Measurements from ENCODE around the gene NUP43. TPM values are rescaled to one million over a fixed set of nuclear protein-coding genes. Genes with fewer than 3 reads are reported as not detected.
"Not testable (repeated sequence)": the region's sequence is repeated elsewhere in the genome, so short reads cannot be mapped to it uniquely, and the experiment has no call there.

NUP43 gene, protein sequence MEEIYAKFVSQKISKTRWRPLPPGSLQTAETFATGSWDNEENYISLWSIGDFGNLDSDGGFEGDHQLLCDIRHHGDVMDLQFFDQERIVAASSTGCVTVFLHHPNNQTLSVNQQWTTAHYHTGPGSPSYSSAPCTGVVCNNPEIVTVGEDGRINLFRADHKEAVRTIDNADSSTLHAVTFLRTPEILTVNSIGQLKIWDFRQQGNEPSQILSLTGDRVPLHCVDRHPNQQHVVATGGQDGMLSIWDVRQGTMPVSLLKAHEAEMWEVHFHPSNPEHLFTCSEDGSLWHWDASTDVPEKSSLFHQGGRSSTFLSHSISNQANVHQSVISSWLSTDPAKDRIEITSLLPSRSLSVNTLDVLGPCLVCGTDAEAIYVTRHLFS
- total RNA-seq, result 68.3 and 70.4 TPM in 2 replicates

DNA sequence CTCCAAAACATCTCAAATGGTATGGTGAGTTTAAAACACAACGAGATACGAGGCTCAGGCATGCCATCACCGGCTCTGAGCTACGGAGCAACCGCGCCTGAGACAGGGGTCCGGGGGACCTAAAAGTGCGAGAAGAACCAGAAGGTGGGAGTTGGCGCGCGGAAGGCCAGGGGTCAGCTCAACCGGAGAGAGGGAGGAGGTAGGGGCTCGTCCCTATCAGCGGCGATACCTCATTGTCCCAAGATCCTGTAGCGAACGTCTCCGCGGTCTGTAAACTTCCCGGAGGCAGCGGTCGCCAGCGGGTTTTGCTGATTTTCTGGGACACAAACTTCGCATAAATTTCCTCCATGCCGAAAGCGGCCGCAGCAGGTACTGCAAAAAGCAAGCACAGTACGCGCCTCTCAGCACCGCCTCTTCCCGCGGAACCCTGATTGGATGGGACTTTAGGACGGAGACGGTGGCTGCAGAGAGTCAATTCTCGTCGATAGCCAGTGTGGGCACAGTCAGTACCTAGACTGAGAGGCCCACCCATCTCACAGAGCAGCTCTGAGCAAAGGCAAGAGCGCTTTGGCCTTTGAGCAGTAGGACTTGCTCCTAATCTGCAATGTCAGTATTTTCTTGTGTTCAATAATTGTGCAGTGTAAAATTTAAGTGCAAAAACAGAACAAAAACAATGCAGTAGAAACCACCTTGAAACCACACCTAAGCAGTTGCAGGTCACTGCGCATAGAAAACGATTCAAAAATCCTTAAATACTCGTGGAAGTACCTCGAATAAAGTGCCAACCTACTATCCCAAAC is at the start of gene NUP43:
Gene NUP43, minus strand, starts transcription at position 383 of the 800 bp plus-strand sequence. Its CDS starts 34 bp downstream, at position 349.
- intact Hi-C loops (cut with micrococcal nuclease), result loop anchor here (1.0 to 5.0 kb wide), 9 partner anchors 23 to 1706 kb away; partner anchors contain the start of genes GINM1, KATNA1, LATS1 and PPIL4

DNA sequence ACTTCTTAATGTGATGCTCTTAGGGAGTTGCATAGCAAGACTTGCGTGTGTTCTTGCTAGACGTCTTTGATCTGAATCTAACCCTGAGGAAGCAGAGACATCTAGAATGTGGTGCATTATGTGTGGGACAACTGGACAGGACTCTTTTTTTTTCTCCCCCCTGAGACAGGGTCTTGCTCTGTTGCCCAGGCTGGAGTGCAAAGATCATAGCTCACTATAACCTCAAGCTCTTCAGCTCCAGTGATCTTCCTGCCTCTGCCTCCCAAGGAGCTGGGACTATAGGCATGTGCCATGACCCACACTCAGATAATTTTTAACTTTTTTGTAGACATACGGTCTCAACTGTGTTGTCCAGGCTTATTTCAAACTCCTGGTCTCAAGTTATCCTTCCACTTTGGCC is 37.2 kb upstream of the NUP43 start:
- intact Hi-C loops (cut with micrococcal nuclease), result no loop called here

DNA sequence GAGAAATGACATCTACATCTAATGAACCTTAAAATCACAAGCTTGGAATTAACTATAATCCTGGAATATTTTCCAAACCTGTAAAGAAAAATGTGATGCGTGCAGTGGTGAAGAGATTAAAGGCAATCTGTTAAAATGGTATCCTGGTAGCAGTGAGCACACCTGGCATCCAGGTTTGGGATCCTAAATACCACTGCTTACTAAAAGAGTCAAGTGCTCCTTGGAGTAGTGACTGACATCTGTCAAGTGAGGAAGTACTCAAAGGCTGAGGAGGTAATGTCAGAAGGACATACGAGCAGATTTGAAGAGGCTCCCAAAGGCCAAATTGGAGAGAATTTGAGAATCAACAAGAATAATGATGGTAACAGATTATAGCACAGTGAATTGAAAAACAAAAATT is 36.0 kb upstream of the NUP43 start:
- intact Hi-C loops (cut with micrococcal nuclease), result no loop called here

DNA sequence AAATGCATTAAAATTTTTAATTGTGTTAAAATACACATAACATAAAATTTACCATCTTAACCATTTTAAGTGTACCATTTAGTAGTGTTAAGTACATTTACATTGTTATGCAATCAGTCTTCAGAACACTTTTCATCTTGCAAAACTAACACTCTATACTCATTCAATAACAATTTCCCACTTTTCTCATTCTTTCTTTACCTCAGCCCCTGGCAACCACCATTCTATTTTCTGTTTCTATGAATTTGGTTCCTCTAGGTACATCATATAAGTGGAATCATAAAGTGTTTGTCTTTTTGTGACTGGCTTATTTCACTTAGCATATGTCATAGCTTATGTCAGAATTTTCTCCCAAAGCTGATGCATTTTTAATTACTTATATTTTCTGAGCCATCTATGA is 35.4 kb upstream of the NUP43 start:
- intact Hi-C loops (cut with micrococcal nuclease), result no loop called here

DNA sequence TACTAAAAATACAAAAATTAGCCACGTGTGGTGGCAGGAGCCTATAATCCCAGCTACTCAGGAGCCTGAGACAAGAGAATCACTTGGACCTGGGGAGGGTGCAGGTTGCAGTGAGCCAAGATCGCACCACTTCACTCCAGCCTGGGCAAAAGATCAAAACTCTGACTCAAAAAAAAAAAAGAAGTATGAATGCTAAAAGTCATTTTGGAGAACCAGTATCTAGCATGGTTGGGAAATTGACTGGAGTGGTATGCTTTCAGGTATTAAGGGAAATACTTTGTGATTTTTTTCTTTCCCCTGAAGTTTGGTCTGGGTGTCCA is 33.3 kb upstream of the NUP43 start:
- intact Hi-C loops (cut with micrococcal nuclease), result no loop called here

DNA sequence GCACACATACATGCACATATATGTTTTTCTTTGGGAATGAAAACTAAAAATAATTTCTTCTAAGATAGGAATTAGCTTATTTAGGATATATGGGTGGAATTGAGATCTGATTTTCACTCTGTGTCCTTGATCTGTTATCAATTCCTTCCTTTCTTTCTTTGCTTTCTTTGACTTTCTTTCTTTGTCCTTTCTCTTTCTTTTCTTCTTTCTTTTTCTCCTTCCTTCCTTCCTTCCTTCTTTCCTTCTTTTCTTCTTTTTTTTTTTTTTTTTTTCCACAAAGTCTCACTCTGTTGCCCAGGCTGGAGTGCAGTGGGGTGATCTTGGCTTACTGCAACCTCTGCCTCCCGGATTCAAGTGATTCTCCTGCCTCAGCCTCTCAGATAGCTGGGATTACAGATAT is 31.3 kb upstream of the NUP43 start:
- intact Hi-C loops (cut with micrococcal nuclease), result no loop called here

DNA sequence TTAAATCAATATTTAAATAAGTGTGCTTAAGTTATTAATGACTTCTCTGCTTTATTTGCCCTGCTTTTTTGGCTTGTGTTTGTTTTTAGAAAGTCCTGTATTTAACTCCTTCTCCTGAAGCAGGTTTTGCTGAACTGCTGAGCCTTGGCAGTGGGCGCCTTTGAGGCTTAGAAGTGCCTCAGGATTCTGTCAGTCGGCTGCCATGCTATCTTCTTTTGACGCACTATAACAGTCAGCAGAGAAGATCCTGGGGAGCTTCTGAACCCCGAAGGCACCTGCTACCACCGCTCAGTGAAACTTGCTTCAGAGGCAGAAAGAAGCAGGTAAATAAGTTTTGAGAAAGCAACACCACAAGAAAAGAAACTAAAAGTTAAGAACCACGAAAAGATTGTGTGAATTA is 25.6 kb upstream of the NUP43 start:
- intact Hi-C loops (cut with micrococcal nuclease), result no loop called here

DNA sequence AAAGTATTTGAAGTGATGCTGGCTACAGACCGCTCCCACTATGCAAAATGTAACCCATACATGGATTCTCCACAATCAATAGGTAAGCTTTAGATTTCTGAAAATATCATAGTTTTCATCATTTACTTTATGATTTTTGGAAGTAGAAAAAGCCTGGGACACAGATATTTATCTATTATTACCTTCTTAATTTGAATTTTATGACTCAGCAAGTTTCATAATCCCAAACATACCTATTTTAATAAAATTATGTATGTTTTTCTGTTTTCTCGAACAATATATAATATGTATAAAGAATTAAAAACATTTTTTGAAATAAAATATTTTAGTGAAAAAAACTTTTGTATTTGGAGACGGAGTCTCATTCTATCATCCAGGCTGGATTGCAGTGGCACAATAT is 24.9 kb upstream of the NUP43 start:
- intact Hi-C loops (cut with micrococcal nuclease), result no loop called here

DNA sequence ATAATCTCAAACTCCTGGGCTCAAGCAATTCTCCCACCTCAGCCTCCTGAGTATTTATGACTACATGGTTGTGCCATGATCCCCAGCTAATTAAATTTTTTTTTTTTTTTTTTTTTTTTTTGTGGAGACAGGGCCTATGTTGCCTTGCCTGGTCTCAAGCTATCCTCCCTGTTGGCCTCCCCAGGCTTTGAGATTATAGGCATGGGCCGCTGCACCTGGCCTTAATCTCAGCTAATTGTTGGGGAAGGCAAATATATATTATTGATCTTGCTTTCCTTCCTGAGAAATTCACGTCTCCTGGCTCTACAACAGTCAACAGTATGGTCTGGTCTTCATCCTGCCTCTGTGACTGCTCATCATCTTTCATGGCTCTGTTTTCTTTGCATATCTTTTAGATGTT is 23.3 kb upstream of the NUP43 start:
- intact Hi-C loops (cut with micrococcal nuclease), result no loop called here

DNA sequence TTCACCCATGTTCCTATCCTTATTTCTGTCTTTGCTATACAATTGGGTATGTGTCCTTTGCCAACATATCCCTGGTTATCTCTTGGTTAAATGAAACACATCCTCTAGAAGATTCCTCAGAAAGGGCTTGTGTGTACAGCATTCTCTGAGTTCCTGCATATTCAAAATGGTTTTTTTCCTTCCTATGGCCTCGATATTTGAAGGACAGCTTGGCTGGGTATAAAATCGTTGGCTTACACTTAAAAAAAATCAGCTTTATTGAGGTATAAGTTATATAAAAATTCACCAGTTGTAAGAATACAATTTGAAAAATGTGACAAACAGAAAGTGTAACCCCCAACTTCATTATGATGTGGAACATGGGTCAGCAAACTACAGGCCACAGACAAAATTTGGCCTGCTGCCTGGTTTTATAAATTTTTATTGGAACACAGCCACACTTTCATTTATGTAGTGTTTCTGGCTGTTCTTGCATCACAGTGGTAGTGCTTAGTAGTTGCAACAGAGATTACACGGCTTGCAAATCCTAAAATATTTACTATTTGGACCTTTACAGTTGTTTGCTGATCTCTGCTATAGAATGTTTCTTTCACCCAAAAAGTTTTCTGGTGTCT is 19.9 kb upstream of the NUP43 start:
- intact Hi-C loops (cut with micrococcal nuclease), result no loop called here

DNA sequence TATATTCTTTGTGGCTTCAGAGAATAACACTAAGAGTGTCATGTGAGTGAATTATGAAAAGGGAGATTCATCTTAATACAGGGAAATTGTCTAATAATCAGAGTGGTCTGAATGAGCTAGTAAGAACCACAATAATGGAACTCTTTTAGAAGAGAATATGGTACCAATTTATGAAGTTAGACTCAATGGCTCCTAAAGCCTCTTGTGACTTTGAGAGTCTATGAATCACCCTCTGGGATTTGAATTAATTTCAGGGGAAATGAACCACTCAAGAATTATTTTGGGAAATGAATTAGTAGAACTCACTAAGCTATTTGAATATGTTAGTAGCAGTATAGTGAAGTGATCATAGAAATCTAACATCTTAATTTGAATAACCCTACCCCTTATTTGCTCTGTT is 17.5 kb upstream of the NUP43 start:
- intact Hi-C loops (cut with micrococcal nuclease), result no loop called here

DNA sequence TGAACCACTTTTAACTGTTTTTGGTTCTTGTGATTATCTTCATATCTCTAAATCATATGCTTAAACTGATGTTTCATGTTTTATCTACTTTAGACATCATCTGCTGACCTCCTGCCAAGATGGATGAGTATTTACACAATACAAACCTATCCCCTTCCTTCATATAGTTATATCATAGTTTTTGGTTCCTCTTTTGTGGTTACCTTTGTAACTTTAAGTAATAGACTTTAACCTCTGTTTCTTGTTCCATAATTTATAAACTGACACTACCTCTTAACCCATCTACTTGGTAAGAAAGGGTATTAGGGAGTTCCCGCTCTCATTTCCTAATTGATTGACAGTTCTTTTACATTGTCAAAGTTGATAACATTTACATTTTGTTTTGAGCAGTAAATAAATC is 15.1 kb upstream of the NUP43 start:
- intact Hi-C loops (cut with micrococcal nuclease), result no loop called here

DNA sequence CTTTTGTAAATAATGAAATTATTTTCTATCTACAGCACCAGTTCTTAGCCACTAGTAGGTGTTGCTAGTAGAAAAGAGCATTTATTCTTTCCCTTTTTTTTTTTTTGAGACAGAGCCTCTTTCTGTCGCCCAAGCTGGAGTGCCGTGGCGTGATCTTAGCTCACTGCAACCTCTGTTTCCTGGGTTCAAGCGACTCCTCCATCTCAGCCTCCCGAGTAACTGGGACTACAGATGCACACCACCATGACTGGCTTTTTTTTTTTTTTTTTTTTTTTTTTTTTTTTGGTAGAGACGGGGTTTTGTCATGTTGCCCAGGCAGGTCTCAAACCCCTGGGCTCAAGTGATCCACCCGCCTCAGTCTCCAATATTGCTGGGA is 9.9 kb upstream of the NUP43 start:
- intact Hi-C loops (cut with micrococcal nuclease), result no loop called here

DNA sequence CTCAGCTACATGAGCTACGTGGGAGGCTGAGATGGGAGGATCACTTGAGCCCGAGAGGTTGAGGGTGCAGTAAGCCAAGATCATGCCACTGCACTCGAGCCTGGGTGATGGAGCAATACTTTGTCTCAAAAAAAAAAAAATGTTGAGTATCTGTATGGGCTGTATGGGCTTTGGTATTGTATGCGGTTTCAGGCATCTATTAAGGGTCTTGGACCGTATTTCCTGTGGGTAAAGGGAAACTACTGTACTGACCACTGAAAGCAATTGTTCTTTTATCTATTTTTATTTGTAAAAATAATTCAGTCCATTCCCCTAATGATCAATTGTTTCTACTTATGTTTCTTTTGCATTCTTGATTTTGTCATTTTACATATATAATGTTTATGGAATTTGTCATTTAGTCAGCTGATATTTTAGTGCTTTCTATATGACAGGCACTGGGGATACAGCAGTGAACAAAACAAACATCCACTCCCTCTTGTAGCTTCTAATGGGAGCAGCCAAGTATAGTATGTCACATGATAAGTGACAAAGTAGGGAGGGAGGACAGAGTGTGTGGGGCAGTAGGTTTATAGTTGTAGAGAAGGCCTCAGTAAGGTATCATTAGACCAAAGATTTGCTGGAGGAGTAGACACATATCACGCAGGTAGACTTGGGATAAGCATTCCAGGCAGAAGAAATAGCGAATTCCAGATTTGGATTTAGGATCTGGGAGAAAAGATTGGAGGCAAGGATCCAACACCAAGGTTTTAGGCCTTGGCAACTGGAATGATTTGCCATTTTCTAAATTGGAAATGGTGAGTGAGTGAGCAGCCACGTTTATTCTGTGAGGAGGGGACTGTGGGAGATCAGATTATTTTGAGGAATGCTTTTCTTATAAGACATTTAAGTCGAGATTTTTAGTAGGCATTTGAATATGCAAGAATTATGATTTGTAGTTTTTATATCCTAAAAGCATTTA is 9.3 kb upstream of the NUP43 start:
- intact Hi-C loops (cut with micrococcal nuclease), result no loop called here

DNA sequence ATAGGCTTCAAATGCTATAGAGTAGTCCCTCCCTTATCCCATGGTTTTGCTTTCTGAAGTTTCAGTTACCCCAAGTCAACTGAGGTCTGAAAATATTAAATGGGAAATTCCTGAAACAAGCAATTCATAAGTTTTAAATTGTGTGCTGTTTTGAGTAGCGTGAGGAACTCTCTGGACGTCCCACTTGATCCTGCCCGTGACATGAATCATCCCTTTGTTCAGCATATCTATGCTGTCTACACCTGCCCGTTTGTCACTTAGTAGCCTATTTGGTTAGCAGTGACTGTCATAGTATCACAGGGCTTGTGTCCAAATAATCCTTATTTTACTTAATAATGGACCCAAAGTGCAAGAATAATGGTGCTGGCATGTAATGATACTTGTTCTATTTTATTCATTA is 8.2 kb upstream of the NUP43 start:
- intact Hi-C loops (cut with micrococcal nuclease), result no loop called here

DNA sequence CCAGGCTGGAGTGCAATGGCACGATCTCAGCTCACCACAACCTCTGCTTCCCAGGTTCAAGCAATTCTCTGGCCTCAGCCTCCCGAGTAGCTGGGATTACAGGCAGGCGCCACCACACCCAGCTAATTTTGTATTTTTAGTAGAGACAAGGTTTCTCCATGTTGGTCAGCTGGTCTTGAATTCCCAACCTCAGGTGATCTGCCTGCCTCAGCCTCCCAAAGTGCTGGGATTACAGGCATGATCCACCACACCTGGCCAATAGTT is 7.0 kb upstream of the NUP43 start:
- intact Hi-C loops (cut with micrococcal nuclease), result not testable (repeated sequence)

DNA sequence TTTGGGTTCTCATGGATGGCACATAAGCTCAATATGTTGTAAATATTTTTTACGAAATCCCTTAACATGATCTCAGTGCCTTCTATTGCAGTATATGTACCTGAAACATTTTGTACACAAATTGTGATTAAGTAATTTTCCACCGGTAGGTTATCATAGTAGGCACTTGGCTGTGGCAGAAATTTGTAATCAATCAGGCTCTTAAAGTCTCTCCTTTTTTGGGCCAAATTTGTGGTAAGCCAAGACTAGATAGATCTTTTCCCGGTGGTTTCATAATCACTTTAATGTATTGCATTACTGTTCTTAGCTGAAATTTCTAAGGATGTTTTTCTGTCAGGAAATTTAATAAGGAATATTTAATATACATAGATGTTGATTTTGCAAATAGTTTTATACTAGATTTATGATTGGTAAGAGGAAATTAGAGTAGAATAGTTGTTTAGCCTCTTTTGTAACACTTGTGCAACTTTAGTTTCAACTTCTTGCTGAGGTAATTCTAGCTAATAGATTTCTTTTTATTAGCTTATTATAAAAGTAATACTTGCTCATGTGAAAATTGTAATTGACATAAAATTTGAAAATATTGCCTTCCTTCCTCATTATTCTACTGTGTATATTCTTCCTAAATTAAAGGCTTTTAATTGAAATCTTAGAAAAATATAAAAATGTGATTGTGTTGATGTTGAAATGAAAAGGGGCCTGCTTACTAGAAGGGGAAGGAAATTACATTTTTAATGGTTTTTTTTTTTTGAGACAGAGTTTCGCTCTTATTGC is 6.5 kb upstream of the NUP43 start:
- intact Hi-C loops (cut with micrococcal nuclease), result no loop called here

DNA sequence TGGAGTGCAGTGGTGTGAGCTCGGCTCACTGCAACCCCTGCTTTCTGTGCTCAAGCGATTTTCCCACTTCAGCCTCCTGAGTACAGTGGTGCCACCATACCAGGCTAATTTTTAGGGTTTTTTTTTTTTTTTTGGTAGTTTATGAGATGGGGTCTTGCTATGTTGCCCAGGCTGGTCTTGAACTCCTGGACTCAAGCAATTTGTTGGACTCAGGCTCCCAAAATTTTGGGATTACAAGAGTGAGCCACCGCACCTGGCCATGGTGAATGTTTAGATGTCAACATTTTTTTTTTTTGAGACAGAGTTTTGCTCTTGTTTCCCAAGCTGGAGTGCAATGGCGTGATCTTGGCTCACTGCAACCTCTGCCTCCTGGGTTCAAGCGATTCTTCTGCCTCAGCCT is 5.6 kb upstream of the NUP43 start:
- intact Hi-C loops (cut with micrococcal nuclease), result not testable (repeated sequence)

DNA sequence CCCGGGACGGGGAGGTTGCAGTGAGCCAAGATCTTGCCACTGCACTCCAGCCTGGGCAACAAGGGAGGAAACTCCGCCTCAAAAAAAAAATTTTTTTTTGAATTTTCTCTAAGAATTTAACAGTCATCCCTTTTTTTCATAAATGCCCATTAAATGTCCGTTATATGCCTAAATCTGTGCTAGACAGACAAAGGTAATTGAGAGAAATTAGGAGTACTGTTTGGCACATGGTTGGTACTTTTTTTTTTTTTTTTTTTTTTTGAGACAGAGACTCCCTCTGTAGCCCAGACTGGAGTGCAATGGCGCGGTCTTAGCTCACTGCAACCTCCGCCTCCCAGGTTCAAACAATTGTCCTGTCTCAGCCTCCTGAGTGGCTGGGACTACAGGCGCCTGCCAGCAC is 4.9 kb upstream of the NUP43 start:
- intact Hi-C loops (cut with micrococcal nuclease), result no loop called here

DNA sequence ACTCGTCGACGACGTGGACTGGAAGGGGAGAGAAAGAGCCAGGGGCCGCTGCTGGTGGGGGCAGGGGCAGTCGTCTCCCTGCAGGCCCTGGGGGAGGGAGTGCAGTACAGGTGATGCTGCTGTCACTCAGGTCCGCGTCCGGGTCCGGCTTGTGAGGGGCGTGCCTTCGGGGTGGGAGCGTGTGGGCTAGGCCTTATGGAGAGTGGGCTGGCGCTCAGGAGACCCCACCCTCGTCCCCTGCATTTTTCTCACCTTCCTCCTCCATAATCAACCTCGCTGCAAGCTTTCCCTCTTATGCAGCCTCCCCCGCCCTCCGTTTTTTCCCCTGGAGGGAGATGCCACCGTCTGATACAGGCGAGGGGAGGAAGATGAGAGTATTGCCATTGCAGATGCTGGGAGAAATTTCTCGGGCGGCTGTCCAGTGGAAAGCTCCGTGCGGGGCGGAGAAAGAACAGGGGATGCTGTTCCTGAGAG is 3.8 kb upstream of the NUP43 start:
- intact Hi-C loops (cut with micrococcal nuclease), result loop anchor here (1.0 kb wide), 1 partner anchor 184 kb away; the partner anchor contains the start of gene GINM1
